ENCODE measurements around the gene GATB.

DNA sequence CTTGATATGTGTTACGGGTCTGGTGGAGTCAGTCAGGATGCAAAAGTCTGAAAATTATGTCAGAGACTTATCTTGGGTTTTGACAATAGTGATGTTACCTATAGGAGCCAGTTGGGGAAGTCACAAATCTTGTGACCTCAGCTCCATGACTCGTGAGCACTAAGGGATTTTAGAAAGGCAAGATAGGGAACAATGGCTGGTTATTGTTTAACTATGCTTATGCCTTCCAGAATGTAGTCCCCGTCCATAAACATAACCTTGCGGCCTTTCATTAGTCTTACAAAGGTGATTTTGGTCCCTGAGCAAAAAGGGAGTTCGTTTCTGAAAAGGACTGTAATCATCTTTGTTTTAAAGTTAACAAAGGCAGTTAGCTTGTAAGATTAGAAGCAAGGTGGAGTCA lies 23.9 kb upstream of the GATB start:
- TF ChIP-seq CTCF (IDR thresholded peaks at IDR 0.05) (no peak), EZH2 (IDR thresholded peaks at IDR 0.05) (no peak)
